SK-N-SH treated with all-trans-retinoic acid at 6 μM for 48 hours (cell line): ENCODE measurements around the gene GNG13.

Source experiments
- ATAC-seq: fragments of 200-7000 bp; cut with Tn5 transposase; 3 replicates; pipeline ENCODE4 v1.9.1; 2020; ENCODE audit warnings: mild to moderate bottlenecking, moderate library complexity
- ARNTL ChIP-seq: fragments of 450-650 bp; formaldehyde crosslinking; IDR thresholded peaks from 2 replicates; pipeline ENCODE4 v1.5.0; 2020; ENCODE audit warnings: low read depth, mild to moderate bottlenecking, moderate library complexity, borderline replicate concordance
- CSDC2 ChIP-seq: fragments of 250-450 bp; sonication (Bioruptor Pico); IDR thresholded peaks from 2 replicates; pipeline ENCODE4 v1.5.0; 2020; ENCODE audit warnings: mild to moderate bottlenecking, moderate library complexity
- CSRNP3 ChIP-seq: fragments of 250-450 bp; sonication (Bioruptor Pico); IDR thresholded peaks from 2 replicates; pipeline ENCODE4 v1.5.1; 2021; ENCODE audit warnings: mild to moderate bottlenecking, moderate library complexity
- ESRRG ChIP-seq: fragments of 250-450 bp; sonication (Bioruptor Pico); IDR thresholded peaks from 2 replicates; pipeline ENCODE4 v1.6.1; 2021; ENCODE audit warnings: mild to moderate bottlenecking
- GLIS3 ChIP-seq: fragments of 250-450 bp; sonication (Bioruptor Pico); IDR thresholded peaks from 2 replicates; pipeline ENCODE4 v1.5.0; 2020; ENCODE audit warnings: mild to moderate bottlenecking, moderate library complexity
- ISL1 ChIP-seq: fragments of 250-450 bp; sonication (Bioruptor Pico); IDR thresholded peaks from 2 replicates; pipeline ENCODE4 v2.1.2; 2022; ENCODE audit warnings: mild to moderate bottlenecking, moderate library complexity
- OSR1 ChIP-seq: fragments of 250-450 bp; sonication (Bioruptor Pico); IDR thresholded peaks from 2 replicates; pipeline ENCODE4 v1.8.0; 2022; ENCODE audit warnings: moderate library complexity, mild to moderate bottlenecking, inconsistent platforms
- PATZ1 ChIP-seq: fragments of 250-450 bp; sonication (Bioruptor Pico); IDR thresholded peaks from 2 replicates; pipeline ENCODE4 v1.8.0; 2020; ENCODE audit warnings: mild to moderate bottlenecking, moderate library complexity, borderline replicate concordance
- POU6F1 ChIP-seq: fragments of 250-450 bp; sonication (Bioruptor Pico); IDR thresholded peaks from 2 replicates; pipeline ENCODE4 v1.8.0; 2021; ENCODE audit warnings: low read depth, mild to moderate bottlenecking, moderate library complexity, borderline replicate concordance
- RARB ChIP-seq: fragments of 250-450 bp; sonication (Bioruptor Pico); IDR thresholded peaks from 2 replicates; pipeline ENCODE4 v1.8.0; 2021; ENCODE audit warnings: mild to moderate bottlenecking, moderate library complexity
- SNAI2 ChIP-seq: fragments of 250-450 bp; sonication (Bioruptor Pico); IDR thresholded peaks from 2 replicates; pipeline ENCODE4 v1.5.0; 2020; ENCODE audit warnings: mild to moderate bottlenecking, moderate library complexity
- TCF4 ChIP-seq: fragments of 250-450 bp; sonication (Bioruptor Pico); IDR thresholded peaks from 2 replicates; pipeline ENCODE4 v1.8.0; 2021; ENCODE audit warnings: mild to moderate bottlenecking, moderate library complexity, borderline replicate concordance
- TOX ChIP-seq: fragments of 250-450 bp; sonication (Bioruptor Pico); IDR thresholded peaks from 2 replicates; pipeline ENCODE4 v1.8.0; 2021; ENCODE audit warnings: mild to moderate bottlenecking, moderate library complexity, borderline replicate concordance
- TSHZ2 ChIP-seq: fragments of 250-450 bp; sonication (Bioruptor Pico); IDR thresholded peaks from 2 replicates; pipeline ENCODE4 v1.5.0; 2020; ENCODE audit warnings: mild to moderate bottlenecking, moderate library complexity
- ZFP3 ChIP-seq: fragments of 250-450 bp; sonication (Bioruptor Pico); IDR thresholded peaks from 2 replicates; pipeline ENCODE4 v1.5.0; 2020; ENCODE audit warnings: mild to moderate bottlenecking, moderate library complexity
- ZFP30 ChIP-seq: fragments of 450-650 bp; formaldehyde crosslinking; IDR thresholded peaks from 2 replicates; pipeline ENCODE4 v1.5.0; 2022; ENCODE audit warnings: mild to moderate bottlenecking, moderate library complexity
- ZNF565 ChIP-seq: fragments of 450-650 bp; formaldehyde crosslinking; conservative IDR thresholded peaks from 2 replicates; pipeline ENCODE4 v1.5.0; 2020; ENCODE audit warnings: low read depth, mild to moderate bottlenecking, moderate library complexity
- ZNF70 ChIP-seq: fragments of 450-650 bp; formaldehyde crosslinking; IDR thresholded peaks from 2 replicates; pipeline ENCODE4 v1.5.0; 2020; ENCODE audit warnings: mild to moderate bottlenecking, moderate library complexity
- ZNF8 ChIP-seq: fragments of 450-650 bp; formaldehyde crosslinking; IDR thresholded peaks from 2 replicates; pipeline ENCODE4 v1.5.0; 2020; ENCODE audit warnings: mild to moderate bottlenecking, moderate library complexity

Gene GNG13

GRCh38 chr16:785563-786535 is 14.7 kb downstream of the GNG13 start (continued):
- TF ChIP-seq PATZ1 (CRISPR knock-in tag) (no peak), CSRNP3 (no peak), TOX (CRISPR knock-in tag) (no peak), OSR1 (CRISPR knock-in tag) (no peak)

- TF ChIP-seq ARNTL (CRISPR knock-in tag): no peak
- TF ChIP-seq GLIS3 (CRISPR knock-in tag): no peak
- TF ChIP-seq ZFP3: no peak
- TF ChIP-seq TCF4 (CRISPR knock-in tag): no peak
- no peak for TF ChIP-seq SNAI2 (CRISPR knock-in tag)
- TF ChIP-seq, all 23 proteins: peak for 0
- no peak for ATAC-seq
These were observed 16.1 kb downstream of the GNG13 start for GRCh38 chr16:784431-784830.

- peak; percentile 3; the same call in 2 of the 3 replicates for ATAC-seq
- TF ChIP-seq ZFP3 (no peak), CSDC2 (CRISPR knock-in tag) (no peak), ISL1 (no peak), SNAI2 (CRISPR knock-in tag) (no peak), ESRRG (no peak), OSR1 (CRISPR knock-in tag) (no peak), TSHZ2 (CRISPR knock-in tag) (no peak), ZNF70 (no peak), TCF4 (CRISPR knock-in tag) (no peak), PATZ1 (CRISPR knock-in tag) (no peak), ZFP30 (CRISPR knock-in tag) (no peak), RARB (no peak), ZNF565 (CRISPR knock-in tag) (no peak), GLIS3 (CRISPR knock-in tag) (no peak), ZNF8 (CRISPR knock-in tag) (no peak), ARNTL (CRISPR knock-in tag) (no peak), POU6F1 (no peak)
These were observed 17.0 kb downstream of the GNG13 start for GRCh38 chr16:783404-784161.
